Natural killer cell (primary cell): ENCODE data around the gene SLC7A6OS. TPM values are rescaled to one million over a fixed set of nuclear protein-coding genes. Genes with fewer than 3 reads are reported as not detected.
A peak's percentile ranks its signal among the peaks of the same experiment; 100 is the strongest.

Experiments used
- ATAC-seq, 3 donors: fragments of 150-1000 bp in 2 of 3; fragments of 200-7000 bp in 1 of 3; cut with Tn5 transposase; 1 replicate in 1 of 3; 2 replicates in 2 of 3; pipeline ENCODE4 v1.10.0; 2021; ENCODE audit warnings: mild to moderate bottlenecking in 2 of 3, moderate library complexity in 2 of 3
- DNase-seq, 2 donors: peaks; one replicate each; pipeline versions ENCODE4 v3.0.0 to v3.0.0-alpha.2; 2013 to 2021; ENCODE audit warnings: mixed read lengths in 1 of 2
- H3K27ac ChIP-seq: one replicate; pipeline ENCODE4 v1.5.1; 2013; ENCODE audit warnings: mild to moderate bottlenecking, low read length
- H3K27me3 ChIP-seq: one replicate; pipeline ENCODE4 v1.6.1; 2013; ENCODE audit warnings: low read length; ENCODE audit not compliant: control insufficient read depth, insufficient read depth
- H3K36me3 ChIP-seq: one replicate; pipeline ENCODE4 v1.6.1; 2013; ENCODE audit warnings: low read length; ENCODE audit not compliant: control insufficient read depth, insufficient read depth
- H3K4me1 ChIP-seq: one replicate; pipeline ENCODE4 v1.6.1; 2013; ENCODE audit warnings: low read length; ENCODE audit not compliant: control insufficient read depth, insufficient read depth
- H3K4me3 ChIP-seq: one replicate; pipeline ENCODE4 v1.5.1; 2013; ENCODE audit warnings: low read length
- H3K9me3 ChIP-seq: one replicate; pipeline ENCODE4 v1.6.1; 2013; ENCODE audit warnings: low read length; ENCODE audit not compliant: control insufficient read depth, insufficient read depth
- H3K27ac Mint-ChIP-seq, 2 donors: one replicate each; pipeline ENCODE4 v1.8.0; 2022; ENCODE audit warnings: mild to moderate bottlenecking in 2 of 2, mixed read lengths in 2 of 2, moderate library complexity in 1 of 2
- H3K27me3 Mint-ChIP-seq, 2 donors: one replicate each; pipeline ENCODE4 v1.8.0; 2022; ENCODE audit warnings: low read depth in 2 of 2, mixed read lengths in 2 of 2
- H3K36me3 Mint-ChIP-seq: one replicate; pipeline ENCODE4 v1.8.0; 2022; ENCODE audit warnings: mixed read lengths
- H3K4me1 Mint-ChIP-seq, 2 donors: one replicate each; pipeline ENCODE4 v1.8.0; 2022; ENCODE audit warnings: mixed read lengths in 2 of 2
- H3K4me3 Mint-ChIP-seq: one replicate; pipeline ENCODE4 v1.8.0; 2022; ENCODE audit warnings: mild to moderate bottlenecking, moderate library complexity, mixed read lengths
- H3K9me3 Mint-ChIP-seq, 2 donors: one replicate each; pipeline ENCODE4 v1.8.0; 2022; ENCODE audit warnings: mixed read lengths in 2 of 2
- WGBS: methylation state at CpG from one replicate; pipeline ENCODE4 v1.1.7; 2013; ENCODE audit warnings: missing lambda C conversion rate; ENCODE audit not compliant: insufficient coverage; 5-methylcytosine and 5-hydroxymethylcytosine counted together
- intact Hi-C: fragments of 100-400 bp; cut with micrococcal nuclease; formaldehyde crosslinking; loops from one replicate; pipeline ENCODE4 v1.14.2; 2022
- total RNA-seq, 4 donors: library from RNA; stranded (reverse); fragments of 120-200 nt in 1 of 4; gene quantifications; one replicate each; pipeline versions ENCODE4 v1.2.3 to v1.2.4, GENCODE V29; 2013 to 2022
- TF ChIP-seq, protein P1 (sequence below): fragments of 200-600 bp; IDR thresholded peaks from one replicate; pipeline ENCODE4 v1.8.0; 2022; ENCODE audit warnings: antibody characterized with exemption

Gene SLC7A6OS
- total RNA-seq, 3 donors from 2014 or later (not counting 1 experiment from before 2014, with no cell fraction given) = 46.3 to 57.3 (median 56.1) TPM

- ATAC-seq = no peak
- H3K36me3 ChIP-seq = peaks cover 15% of the 10 kb centered on the region
- Mint-ChIP-seq H3K4me3 (no peak overlapping the region), H3K36me3 (no peaks in the 10 kb centered on the region), H3K27ac (no peak overlapping the region), H3K27me3 (no peaks in the 10 kb centered on the region), H3K4me1 (peaks cover 0 to 8% of the 10 kb centered on the region in 2 donors), H3K9me3 (no peaks in the 10 kb centered on the region)
- H3K27ac ChIP-seq = peak overlapping the region; percentile 18
- H3K4me3 ChIP-seq = no peak overlapping the region
- 56% methylated on average over 6 of the region's 6 CpGs for WGBS
- no peaks in the 10 kb centered on the region for H3K27me3 ChIP-seq
- no peaks in the 10 kb centered on the region for H3K9me3 ChIP-seq
- DNase-seq = peak in 1 of 2 donors; percentile 46
- TF ChIP-seq, protein P1, sequence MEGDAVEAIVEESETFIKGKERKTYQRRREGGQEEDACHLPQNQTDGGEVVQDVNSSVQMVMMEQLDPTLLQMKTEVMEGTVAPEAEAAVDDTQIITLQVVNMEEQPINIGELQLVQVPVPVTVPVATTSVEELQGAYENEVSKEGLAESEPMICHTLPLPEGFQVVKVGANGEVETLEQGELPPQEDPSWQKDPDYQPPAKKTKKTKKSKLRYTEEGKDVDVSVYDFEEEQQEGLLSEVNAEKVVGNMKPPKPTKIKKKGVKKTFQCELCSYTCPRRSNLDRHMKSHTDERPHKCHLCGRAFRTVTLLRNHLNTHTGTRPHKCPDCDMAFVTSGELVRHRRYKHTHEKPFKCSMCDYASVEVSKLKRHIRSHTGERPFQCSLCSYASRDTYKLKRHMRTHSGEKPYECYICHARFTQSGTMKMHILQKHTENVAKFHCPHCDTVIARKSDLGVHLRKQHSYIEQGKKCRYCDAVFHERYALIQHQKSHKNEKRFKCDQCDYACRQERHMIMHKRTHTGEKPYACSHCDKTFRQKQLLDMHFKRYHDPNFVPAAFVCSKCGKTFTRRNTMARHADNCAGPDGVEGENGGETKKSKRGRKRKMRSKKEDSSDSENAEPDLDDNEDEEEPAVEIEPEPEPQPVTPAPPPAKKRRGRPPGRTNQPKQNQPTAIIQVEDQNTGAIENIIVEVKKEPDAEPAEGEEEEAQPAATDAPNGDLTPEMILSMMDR = no peak
- H3K4me1 ChIP-seq = peaks cover 18% of the 10 kb centered on the region
- intact Hi-C loops = no loop called here
These were observed 53.4 kb downstream of the SLC7A6OS start for GRCh38 chr16:68257251-68257905.

GRCh38 chr16:68255712-68256111 lies 55.0 kb downstream of the SLC7A6OS start:
- Mint-ChIP-seq H3K9me3 (no peaks in the 10 kb centered on the region), H3K36me3 (no peaks in the 10 kb centered on the region), H3K4me3 (no peak overlapping the region), H3K27me3 (no peaks in the 10 kb centered on the region), H3K27ac (no peak overlapping the region), H3K4me1 (no peaks in the 10 kb centered on the region)
- TF ChIP-seq, protein P1 = no peak
- Histone ChIP-seq H3K4me3 (no peak overlapping the region), H3K4me1 (peaks cover 9% of the 10 kb centered on the region), H3K27me3 (no peaks in the 10 kb centered on the region), H3K9me3 (no peaks in the 10 kb centered on the region), H3K36me3 (peaks cover 17% of the 10 kb centered on the region), H3K27ac (no peak overlapping the region)
- intact Hi-C loops = no loop called here
- WGBS = 93% methylated on average over 18 of the region's 18 CpGs
- ATAC-seq (no peak), DNase-seq (no peak)

- Histone ChIP-seq H3K27ac (no peak overlapping the region), H3K4me1 (peaks cover 9% of the 10 kb centered on the region), H3K27me3 (no peaks in the 10 kb centered on the region), H3K4me3 (no peak overlapping the region), H3K9me3 (no peaks in the 10 kb centered on the region), H3K36me3 (peaks cover 9% of the 10 kb centered on the region)
- no peak for ATAC-seq
- TF ChIP-seq, protein P1 = no peak
- H3K4me3 Mint-ChIP-seq = no peak overlapping the region
- 93% methylated on average over 4 of the region's 4 CpGs for WGBS
- H3K9me3 Mint-ChIP-seq = no peaks in the 10 kb centered on the region
- H3K27ac Mint-ChIP-seq = no peak overlapping the region
- intact Hi-C loops = no loop called here
- H3K4me1 Mint-ChIP-seq = no peaks in the 10 kb centered on the region
- no peak for DNase-seq
- H3K36me3 Mint-ChIP-seq = no peaks in the 10 kb centered on the region
- H3K27me3 Mint-ChIP-seq = no peaks in the 10 kb centered on the region
These were observed 57.0 kb downstream of the SLC7A6OS start for GRCh38 chr16:68253721-68254120.

DNA sequence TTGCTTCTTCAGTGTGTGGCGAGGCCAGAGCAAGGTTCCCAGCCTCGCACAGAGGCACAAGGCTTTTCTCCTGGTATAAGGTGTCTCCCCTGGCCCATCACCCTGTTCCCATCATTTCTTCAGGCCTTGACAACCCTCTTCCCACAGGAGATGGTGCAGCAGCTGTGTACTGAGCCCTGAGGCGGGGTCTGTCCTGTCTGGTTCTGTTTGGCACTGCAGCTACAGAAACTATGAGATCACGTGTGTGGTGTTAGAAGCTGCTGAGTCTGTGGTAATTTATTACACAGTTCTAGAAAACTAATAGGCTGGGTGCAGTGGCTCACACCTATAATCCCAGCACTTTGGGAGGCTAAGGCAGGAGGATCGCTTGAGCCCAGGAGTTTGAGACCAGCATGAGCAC lies 58.4 kb downstream of the SLC7A6OS start:
- Mint-ChIP-seq H3K4me3 (no peak overlapping the region), H3K36me3 (no peaks in the 10 kb centered on the region), H3K27ac (no peak overlapping the region), H3K9me3 (no peaks in the 10 kb centered on the region), H3K27me3 (no peaks in the 10 kb centered on the region), H3K4me1 (no peaks in the 10 kb centered on the region)
- DNase-seq (no peak), ATAC-seq (no peak)
- WGBS = 92% methylated on average over 5 of the region's 5 CpGs
- Histone ChIP-seq H3K27ac (no peak overlapping the region), H3K9me3 (no peaks in the 10 kb centered on the region), H3K27me3 (no peaks in the 10 kb centered on the region), H3K4me3 (no peak overlapping the region), H3K4me1 (peaks cover 7% of the 10 kb centered on the region), H3K36me3 (peaks cover 9% of the 10 kb centered on the region)
- intact Hi-C loops = no loop called here
- TF ChIP-seq, protein P1 = no peak
